Measurements from ENCODE around the gene RAB3IL1. TPM values are rescaled to one million over a fixed set of nuclear protein-coding genes. Genes with fewer than 3 reads are reported as not detected.
A peak's percentile ranks its signal among the peaks of the same experiment; 100 is the strongest.

The RAB3IL1 gene
- total and polyA plus RNA-seq, 9 of the 15 experiments (the other 6 are each of a cell fraction or from before 2014, with no cell fraction given): 0.15 to 42.6 (median 15.5) TPM

DNA sequence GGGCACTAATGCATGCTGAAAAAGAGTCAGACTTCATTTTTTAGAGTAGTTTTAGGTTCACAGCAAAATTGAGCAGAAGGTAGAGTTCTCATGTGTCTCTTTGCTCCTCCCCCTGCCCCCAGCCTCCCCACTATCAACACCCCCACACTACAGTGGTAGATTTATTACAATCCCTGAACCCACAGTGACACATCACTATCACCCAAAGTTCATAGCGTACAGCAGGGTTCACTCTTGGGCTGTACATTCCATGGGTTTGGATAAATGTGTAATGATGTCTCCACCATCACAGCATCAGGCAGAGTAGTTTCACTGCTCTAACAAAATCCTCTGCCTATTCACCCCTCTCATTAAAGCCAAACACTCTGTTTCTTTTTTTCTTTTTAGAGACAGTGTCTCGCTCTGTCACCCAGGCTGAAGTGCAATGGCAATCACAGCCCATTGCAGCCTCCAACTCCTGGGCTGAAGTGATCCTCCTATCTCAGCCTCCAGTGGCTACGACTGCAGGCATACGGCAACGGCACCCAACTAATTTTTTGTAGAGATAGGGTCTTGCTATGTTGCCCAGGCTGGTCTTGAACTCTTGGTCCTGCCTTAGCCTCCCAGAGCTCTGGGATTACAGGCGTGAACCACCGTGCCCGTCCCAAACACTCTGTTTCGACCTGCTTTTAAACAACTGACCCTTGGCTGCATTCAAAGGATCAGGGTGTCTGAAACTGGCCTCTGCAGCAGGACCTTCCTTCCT, 36.9 kb upstream of the RAB3IL1 start (continued):
- TF ChIP-seq, protein P1, sequence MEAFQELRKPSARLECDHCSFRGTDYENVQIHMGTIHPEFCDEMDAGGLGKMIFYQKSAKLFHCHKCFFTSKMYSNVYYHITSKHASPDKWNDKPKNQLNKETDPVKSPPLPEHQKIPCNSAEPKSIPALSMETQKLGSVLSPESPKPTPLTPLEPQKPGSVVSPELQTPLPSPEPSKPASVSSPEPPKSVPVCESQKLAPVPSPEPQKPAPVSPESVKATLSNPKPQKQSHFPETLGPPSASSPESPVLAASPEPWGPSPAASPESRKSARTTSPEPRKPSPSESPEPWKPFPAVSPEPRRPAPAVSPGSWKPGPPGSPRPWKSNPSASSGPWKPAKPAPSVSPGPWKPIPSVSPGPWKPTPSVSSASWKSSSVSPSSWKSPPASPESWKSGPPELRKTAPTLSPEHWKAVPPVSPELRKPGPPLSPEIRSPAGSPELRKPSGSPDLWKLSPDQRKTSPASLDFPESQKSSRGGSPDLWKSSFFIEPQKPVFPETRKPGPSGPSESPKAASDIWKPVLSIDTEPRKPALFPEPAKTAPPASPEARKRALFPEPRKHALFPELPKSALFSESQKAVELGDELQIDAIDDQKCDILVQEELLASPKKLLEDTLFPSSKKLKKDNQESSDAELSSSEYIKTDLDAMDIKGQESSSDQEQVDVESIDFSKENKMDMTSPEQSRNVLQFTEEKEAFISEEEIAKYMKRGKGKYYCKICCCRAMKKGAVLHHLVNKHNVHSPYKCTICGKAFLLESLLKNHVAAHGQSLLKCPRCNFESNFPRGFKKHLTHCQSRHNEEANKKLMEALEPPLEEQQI (IDR thresholded peaks at IDR 0.05): 0 out of 2 replicates have a peak, but pooled peaks have one; percentile 47
- TF ChIP-seq YBX1 (IDR thresholded peaks at IDR 0.05) (no peak), ZNF644 (tag; IDR thresholded peaks at IDR 0.05; ENCODE audit: low read depth) (no peak), SLC30A9 (CRISPR knock-in tag; IDR thresholded peaks at IDR 0.05) (no peak), NEUROD1 (IDR thresholded peaks at IDR 0.05; ENCODE audit: borderline replicate concordance, low read depth, low read length, partially characterized antibody) (peak; percentile 25), FOXK2 (conservative IDR thresholded peaks at IDR 0.05 in 1 of 2, IDR thresholded peaks at IDR 0.05 in 1 of 2; ENCODE audit: low read depth in 2 of 2) (0 out of 4 replicates have a peak, but pooled peaks of 1 of the 2 experiments have one; percentile 52), POLR3G (IDR thresholded peaks at IDR 0.05; ENCODE audit: extremely low read depth, insufficient read length, insufficient replicate concordance) (no peak), EGR1 (conservative IDR thresholded peaks at IDR 0.05) (peak; percentile 85), TBP (optimal IDR thresholded peaks at IDR 0.05; ENCODE audit: low read depth, low read length) (no peak), ESRRA (IDR thresholded peaks at IDR 0.05; ENCODE audit: borderline replicate concordance, low read depth) (no peak)
- TF ChIP-seq, protein P2, sequence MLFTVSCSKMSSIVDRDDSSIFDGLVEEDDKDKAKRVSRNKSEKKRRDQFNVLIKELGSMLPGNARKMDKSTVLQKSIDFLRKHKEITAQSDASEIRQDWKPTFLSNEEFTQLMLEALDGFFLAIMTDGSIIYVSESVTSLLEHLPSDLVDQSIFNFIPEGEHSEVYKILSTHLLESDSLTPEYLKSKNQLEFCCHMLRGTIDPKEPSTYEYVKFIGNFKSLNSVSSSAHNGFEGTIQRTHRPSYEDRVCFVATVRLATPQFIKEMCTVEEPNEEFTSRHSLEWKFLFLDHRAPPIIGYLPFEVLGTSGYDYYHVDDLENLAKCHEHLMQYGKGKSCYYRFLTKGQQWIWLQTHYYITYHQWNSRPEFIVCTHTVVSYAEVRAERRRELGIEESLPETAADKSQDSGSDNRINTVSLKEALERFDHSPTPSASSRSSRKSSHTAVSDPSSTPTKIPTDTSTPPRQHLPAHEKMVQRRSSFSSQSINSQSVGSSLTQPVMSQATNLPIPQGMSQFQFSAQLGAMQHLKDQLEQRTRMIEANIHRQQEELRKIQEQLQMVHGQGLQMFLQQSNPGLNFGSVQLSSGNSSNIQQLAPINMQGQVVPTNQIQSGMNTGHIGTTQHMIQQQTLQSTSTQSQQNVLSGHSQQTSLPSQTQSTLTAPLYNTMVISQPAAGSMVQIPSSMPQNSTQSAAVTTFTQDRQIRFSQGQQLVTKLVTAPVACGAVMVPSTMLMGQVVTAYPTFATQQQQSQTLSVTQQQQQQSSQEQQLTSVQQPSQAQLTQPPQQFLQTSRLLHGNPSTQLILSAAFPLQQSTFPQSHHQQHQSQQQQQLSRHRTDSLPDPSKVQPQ (CRISPR knock-in tag; IDR thresholded peaks at IDR 0.05; ENCODE audit: borderline replicate concordance): no peak
- TF ChIP-seq, protein P3, sequence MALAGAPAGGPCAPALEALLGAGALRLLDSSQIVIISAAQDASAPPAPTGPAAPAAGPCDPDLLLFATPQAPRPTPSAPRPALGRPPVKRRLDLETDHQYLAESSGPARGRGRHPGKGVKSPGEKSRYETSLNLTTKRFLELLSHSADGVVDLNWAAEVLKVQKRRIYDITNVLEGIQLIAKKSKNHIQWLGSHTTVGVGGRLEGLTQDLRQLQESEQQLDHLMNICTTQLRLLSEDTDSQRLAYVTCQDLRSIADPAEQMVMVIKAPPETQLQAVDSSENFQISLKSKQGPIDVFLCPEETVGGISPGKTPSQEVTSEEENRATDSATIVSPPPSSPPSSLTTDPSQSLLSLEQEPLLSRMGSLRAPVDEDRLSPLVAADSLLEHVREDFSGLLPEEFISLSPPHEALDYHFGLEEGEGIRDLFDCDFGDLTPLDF (CRISPR knock-in tag; IDR thresholded peaks at IDR 0.05): 0 out of 2 replicates have a peak, but pooled peaks have one; percentile 37
- TF ChIP-seq, protein P4, sequence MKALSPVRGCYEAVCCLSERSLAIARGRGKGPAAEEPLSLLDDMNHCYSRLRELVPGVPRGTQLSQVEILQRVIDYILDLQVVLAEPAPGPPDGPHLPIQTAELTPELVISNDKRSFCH (CRISPR knock-in tag; IDR thresholded peaks at IDR 0.05): no peak
- TF ChIP-seq, protein P4 (tag; IDR thresholded peaks at IDR 0.05): no peak
- TF ChIP-seq, protein P5, sequence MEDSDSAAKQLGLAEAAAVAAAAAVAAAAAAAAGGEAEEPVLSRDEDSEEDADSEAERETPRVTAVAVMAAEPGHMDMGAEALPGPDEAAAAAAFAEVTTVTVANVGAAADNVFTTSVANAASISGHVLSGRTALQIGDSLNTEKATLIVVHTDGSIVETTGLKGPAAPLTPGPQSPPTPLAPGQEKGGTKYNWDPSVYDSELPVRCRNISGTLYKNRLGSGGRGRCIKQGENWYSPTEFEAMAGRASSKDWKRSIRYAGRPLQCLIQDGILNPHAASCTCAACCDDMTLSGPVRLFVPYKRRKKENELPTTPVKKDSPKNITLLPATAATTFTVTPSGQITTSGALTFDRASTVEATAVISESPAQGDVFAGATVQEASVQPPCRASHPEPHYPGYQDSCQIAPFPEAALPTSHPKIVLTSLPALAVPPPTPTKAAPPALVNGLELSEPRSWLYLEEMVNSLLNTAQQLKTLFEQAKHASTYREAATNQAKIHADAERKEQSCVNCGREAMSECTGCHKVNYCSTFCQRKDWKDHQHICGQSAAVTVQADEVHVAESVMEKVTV (CRISPR knock-in tag; IDR thresholded peaks at IDR 0.05): peak; percentile 55; the same call in 1 of the 2 replicates
- TF ChIP-seq, protein P6, sequence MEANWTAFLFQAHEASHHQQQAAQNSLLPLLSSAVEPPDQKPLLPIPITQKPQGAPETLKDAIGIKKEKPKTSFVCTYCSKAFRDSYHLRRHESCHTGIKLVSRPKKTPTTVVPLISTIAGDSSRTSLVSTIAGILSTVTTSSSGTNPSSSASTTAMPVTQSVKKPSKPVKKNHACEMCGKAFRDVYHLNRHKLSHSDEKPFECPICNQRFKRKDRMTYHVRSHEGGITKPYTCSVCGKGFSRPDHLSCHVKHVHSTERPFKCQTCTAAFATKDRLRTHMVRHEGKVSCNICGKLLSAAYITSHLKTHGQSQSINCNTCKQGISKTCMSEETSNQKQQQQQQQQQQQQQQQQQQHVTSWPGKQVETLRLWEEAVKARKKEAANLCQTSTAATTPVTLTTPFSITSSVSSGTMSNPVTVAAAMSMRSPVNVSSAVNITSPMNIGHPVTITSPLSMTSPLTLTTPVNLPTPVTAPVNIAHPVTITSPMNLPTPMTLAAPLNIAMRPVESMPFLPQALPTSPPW (CRISPR knock-in tag; IDR thresholded peaks at IDR 0.05): peak; percentile 88

All from K562 (cell line).